Thyroid gland (tissue), 4 donors: ENCODE measurements around the gene CLPX.

Source experiments
- POLR2A ChIP-seq, 2 donors: fragments of 450-650 bp; IDR thresholded peaks; one replicate each; pipeline ENCODE4 v1.6.1; 2017; ENCODE audit warnings: antibody characterized with exemption in 2 of 2, mild to moderate bottlenecking in 2 of 2, moderate library complexity in 1 of 2
- TF ChIP-seq, protein P1 (sequence below), 6 experiments: fragments of 200-600 bp in 3 of 6; fragments of 450-650 bp in 3 of 6; sonication (generic) in 3 of 6; IDR thresholded peaks; one replicate each; pipeline ENCODE4 v1.5.1; 2016 to 2019; ENCODE audit warnings: antibody characterized with exemption in 6 of 6, mild to moderate bottlenecking in 2 of 6, inconsistent platforms in 1 of 6, moderate library complexity in 1 of 6

DNA sequence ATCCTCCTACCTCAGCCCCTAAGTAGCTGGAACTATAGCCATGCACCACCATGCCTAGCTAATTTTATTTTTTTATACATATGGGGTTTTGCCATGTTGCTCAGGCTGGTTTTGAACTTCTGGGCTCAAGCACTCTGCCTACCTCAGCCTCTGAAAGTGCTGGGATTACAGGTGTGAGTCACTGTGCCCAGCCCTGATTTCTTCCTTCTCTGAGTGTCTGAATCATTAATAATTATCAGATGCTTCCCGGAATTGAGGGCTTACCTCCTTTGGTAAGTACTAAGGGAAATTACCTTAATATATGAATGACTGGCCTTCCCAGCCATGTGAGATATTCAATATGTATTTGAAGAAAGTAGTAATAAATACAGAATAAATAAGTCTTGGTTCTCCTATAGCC, 7.2 kb downstream of the CLPX start:
- TF ChIP-seq POLR2A (IDR thresholded peaks at IDR 0.05), result no peak
- TF ChIP-seq, protein P1, sequence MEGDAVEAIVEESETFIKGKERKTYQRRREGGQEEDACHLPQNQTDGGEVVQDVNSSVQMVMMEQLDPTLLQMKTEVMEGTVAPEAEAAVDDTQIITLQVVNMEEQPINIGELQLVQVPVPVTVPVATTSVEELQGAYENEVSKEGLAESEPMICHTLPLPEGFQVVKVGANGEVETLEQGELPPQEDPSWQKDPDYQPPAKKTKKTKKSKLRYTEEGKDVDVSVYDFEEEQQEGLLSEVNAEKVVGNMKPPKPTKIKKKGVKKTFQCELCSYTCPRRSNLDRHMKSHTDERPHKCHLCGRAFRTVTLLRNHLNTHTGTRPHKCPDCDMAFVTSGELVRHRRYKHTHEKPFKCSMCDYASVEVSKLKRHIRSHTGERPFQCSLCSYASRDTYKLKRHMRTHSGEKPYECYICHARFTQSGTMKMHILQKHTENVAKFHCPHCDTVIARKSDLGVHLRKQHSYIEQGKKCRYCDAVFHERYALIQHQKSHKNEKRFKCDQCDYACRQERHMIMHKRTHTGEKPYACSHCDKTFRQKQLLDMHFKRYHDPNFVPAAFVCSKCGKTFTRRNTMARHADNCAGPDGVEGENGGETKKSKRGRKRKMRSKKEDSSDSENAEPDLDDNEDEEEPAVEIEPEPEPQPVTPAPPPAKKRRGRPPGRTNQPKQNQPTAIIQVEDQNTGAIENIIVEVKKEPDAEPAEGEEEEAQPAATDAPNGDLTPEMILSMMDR (IDR thresholded peaks at IDR 0.05), result no peak
